Activated naive CD8-positive, alpha-beta T cell treated with anti-CD3 and anti-CD28 coated beads for 36 hours (primary cell): ENCODE results near the gene TOX2. TPM values are rescaled to one million over a fixed set of nuclear protein-coding genes. Genes with fewer than 3 reads are reported as not detected.
A peak's percentile ranks its signal among the peaks of the same experiment; 100 is the strongest.

Experiments
- DNase-seq: peaks from one replicate; pipeline ENCODE4 v3.0.0; 2021
- H3K27ac Mint-ChIP-seq: one replicate; pipeline ENCODE4 v1.8.0; 2022; ENCODE audit warnings: mild to moderate bottlenecking, moderate library complexity, mixed read lengths
- H3K27me3 Mint-ChIP-seq: one replicate; pipeline ENCODE4 v1.8.0; 2022; ENCODE audit warnings: mild to moderate bottlenecking, mixed read lengths
- H3K36me3 Mint-ChIP-seq: one replicate; pipeline ENCODE4 v1.8.0; 2021; ENCODE audit warnings: mild to moderate bottlenecking, mixed read lengths
- H3K4me1 Mint-ChIP-seq: one replicate; pipeline ENCODE4 v1.8.0; 2021; ENCODE audit warnings: mixed read lengths
- H3K4me3 Mint-ChIP-seq: one replicate; pipeline ENCODE4 v1.8.0; 2022; ENCODE audit warnings: mild to moderate bottlenecking, moderate library complexity, mixed read lengths
- H3K9me3 Mint-ChIP-seq: one replicate; pipeline ENCODE4 v1.8.0; 2022; ENCODE audit warnings: mixed read lengths
- total RNA-seq, 2 experiments: library from RNA; stranded (reverse); gene quantifications; one replicate each; pipeline ENCODE4 v1.2.3, GENCODE V29; 2021

The TOX2 gene
- total RNA-seq, 2 experiments from 2014 or later: 0.45 to 0.52 TPM

DNA sequence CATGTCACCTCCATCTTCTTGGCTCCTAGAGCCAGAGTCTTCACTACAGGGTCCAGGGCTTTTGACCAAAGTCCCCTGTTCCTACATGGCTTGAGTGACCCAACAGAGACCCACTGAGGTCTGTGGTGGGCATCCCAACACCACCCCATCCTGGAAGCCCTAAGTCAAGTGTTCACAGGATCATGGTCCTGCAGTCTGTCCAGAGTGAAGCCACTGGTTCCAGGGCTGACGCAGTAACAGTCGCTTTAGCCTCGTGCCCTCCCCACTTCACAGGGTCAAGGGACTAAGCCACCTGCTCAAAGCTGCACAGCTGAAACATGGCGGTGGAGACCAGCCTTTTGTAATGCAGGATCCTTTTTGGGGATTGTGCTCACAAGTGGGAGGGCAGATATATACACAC is 138.4 kb downstream of the TOX2 start:
- Mint-ChIP-seq H3K27me3 (no peaks in the 10 kb centered on the region), H3K4me3 (no peak overlapping the region), H3K9me3 (peaks cover 3% of the 10 kb centered on the region), H3K4me1 (peaks cover 4% of the 10 kb centered on the region), H3K27ac (no peak overlapping the region), H3K36me3 (peaks cover 2% of the 10 kb centered on the region)
- no peak for DNase-seq

- peaks cover 5% of the 10 kb centered on the region for H3K9me3 Mint-ChIP-seq
- H3K27me3 Mint-ChIP-seq: no peaks in the 10 kb centered on the region
- peaks cover 4% of the 10 kb centered on the region for H3K4me1 Mint-ChIP-seq
- H3K27ac Mint-ChIP-seq: no peak overlapping the region
- peaks cover 6% of the 10 kb centered on the region for H3K36me3 Mint-ChIP-seq
- no peak for DNase-seq
- no peak overlapping the region for H3K4me3 Mint-ChIP-seq
Observed at GRCh38 chr20:44054118-44054517, 139.5 kb downstream of the TOX2 start.

- Mint-ChIP-seq H3K27ac (no peak overlapping the region), H3K4me1 (peaks cover 4% of the 10 kb centered on the region), H3K4me3 (no peak overlapping the region), H3K9me3 (peaks cover 5% of the 10 kb centered on the region), H3K36me3 (peaks cover 6% of the 10 kb centered on the region), H3K27me3 (no peaks in the 10 kb centered on the region)
- no peak for DNase-seq
Observed at GRCh38 chr20:44054849-44055248, 140.2 kb downstream of the TOX2 start.

GRCh38 chr20:44056010-44056698 is 141.5 kb downstream of the TOX2 start:
- peaks cover 6% of the 10 kb centered on the region for H3K36me3 Mint-ChIP-seq
- H3K27me3 Mint-ChIP-seq: no peaks in the 10 kb centered on the region
- H3K9me3 Mint-ChIP-seq: peaks cover 5% of the 10 kb centered on the region
- peaks cover 4% of the 10 kb centered on the region for H3K4me1 Mint-ChIP-seq
- no peak overlapping the region for H3K4me3 Mint-ChIP-seq
- peak; percentile 59 for DNase-seq
- H3K27ac Mint-ChIP-seq: no peak overlapping the region

- Mint-ChIP-seq H3K36me3 (peaks cover 6% of the 10 kb centered on the region), H3K9me3 (peaks cover 5% of the 10 kb centered on the region), H3K27me3 (no peaks in the 10 kb centered on the region), H3K4me1 (peaks cover 4% of the 10 kb centered on the region), H3K27ac (no peak overlapping the region), H3K4me3 (no peak overlapping the region)
- no peak for DNase-seq
Observed at GRCh38 chr20:44057698-44058675, 143.3 kb downstream of the TOX2 start.

GRCh38 chr20:44064501-44065400 is 150.1 kb downstream of the TOX2 start:
- Mint-ChIP-seq H3K9me3 (no peaks in the 10 kb centered on the region), H3K4me1 (peaks cover 23% of the 10 kb centered on the region), H3K4me3 (no peak overlapping the region), H3K27ac (no peak overlapping the region), H3K27me3 (no peaks in the 10 kb centered on the region), H3K36me3 (no peaks in the 10 kb centered on the region)
- DNase-seq: no peak

DNA sequence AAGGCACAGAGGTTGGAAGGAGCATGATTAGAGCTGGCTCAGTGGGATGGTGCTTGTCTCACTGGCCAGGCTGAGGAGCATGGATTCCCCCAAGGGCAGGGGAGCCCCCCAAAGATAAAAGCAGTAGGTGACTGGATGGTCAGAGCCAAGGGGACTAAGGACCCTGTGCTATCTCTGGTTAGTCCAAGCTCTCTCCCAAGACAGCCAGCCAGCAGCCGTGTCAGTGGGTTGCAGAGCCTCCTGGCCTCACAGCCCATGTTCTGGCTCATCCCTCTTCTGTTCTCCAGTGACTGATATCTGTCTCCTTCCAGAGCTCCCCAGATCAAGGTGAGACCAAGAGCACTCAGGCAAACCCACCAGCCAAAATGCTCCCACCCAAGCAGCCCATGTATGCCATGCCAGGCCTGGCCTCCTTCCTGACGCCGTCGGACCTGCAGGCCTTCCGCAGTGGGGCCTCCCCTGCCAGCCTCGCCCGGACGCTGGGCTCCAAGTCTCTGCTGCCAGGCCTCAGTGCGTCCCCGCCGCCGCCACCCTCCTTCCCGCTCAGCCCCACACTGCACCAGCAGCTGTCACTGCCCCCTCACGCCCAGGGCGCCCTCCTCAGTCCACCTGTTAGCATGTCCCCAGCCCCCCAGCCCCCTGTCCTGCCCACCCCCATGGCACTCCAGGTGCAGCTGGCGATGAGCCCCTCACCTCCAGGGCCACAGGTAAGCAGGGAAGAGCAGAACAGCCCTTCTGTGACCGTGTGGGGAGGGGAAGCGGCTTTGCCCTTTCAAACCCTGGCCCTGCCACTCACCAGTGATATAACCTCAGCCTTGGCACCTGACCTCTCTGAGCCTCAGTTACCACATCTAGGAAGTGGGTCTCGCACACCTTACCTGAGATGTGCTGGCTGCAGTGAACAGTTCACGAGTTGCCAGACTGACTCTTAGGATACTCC is 151.0 kb downstream of the TOX2 start:
- no peak overlapping the region for H3K4me3 Mint-ChIP-seq
- no peaks in the 10 kb centered on the region for H3K36me3 Mint-ChIP-seq
- peaks cover 32% of the 10 kb centered on the region for H3K4me1 Mint-ChIP-seq
- H3K27me3 Mint-ChIP-seq: no peaks in the 10 kb centered on the region
- no peak for DNase-seq
- H3K9me3 Mint-ChIP-seq: no peaks in the 10 kb centered on the region
- H3K27ac Mint-ChIP-seq: no peak overlapping the region

GRCh38 chr20:44066645-44067606 is 152.3 kb downstream of the TOX2 start:
- peaks cover under 1% of the 10 kb centered on the region for H3K36me3 Mint-ChIP-seq
- DNase-seq: no peak
- H3K9me3 Mint-ChIP-seq: no peaks in the 10 kb centered on the region
- peaks cover 44% of the 10 kb centered on the region for H3K4me1 Mint-ChIP-seq
- no peak overlapping the region for H3K27ac Mint-ChIP-seq
- H3K4me3 Mint-ChIP-seq: no peak overlapping the region
- no peaks in the 10 kb centered on the region for H3K27me3 Mint-ChIP-seq

- DNase-seq: no peak
- peak overlapping the region; percentile 35 for H3K27ac Mint-ChIP-seq
- no peak overlapping the region for H3K4me3 Mint-ChIP-seq
- peaks cover 1% of the 10 kb centered on the region for H3K36me3 Mint-ChIP-seq
- H3K4me1 Mint-ChIP-seq: peaks cover 49% of the 10 kb centered on the region
- H3K27me3 Mint-ChIP-seq: no peaks in the 10 kb centered on the region
- no peaks in the 10 kb centered on the region for H3K9me3 Mint-ChIP-seq
Observed at GRCh38 chr20:44067650-44068081, 153.0 kb downstream of the TOX2 start.

DNA sequence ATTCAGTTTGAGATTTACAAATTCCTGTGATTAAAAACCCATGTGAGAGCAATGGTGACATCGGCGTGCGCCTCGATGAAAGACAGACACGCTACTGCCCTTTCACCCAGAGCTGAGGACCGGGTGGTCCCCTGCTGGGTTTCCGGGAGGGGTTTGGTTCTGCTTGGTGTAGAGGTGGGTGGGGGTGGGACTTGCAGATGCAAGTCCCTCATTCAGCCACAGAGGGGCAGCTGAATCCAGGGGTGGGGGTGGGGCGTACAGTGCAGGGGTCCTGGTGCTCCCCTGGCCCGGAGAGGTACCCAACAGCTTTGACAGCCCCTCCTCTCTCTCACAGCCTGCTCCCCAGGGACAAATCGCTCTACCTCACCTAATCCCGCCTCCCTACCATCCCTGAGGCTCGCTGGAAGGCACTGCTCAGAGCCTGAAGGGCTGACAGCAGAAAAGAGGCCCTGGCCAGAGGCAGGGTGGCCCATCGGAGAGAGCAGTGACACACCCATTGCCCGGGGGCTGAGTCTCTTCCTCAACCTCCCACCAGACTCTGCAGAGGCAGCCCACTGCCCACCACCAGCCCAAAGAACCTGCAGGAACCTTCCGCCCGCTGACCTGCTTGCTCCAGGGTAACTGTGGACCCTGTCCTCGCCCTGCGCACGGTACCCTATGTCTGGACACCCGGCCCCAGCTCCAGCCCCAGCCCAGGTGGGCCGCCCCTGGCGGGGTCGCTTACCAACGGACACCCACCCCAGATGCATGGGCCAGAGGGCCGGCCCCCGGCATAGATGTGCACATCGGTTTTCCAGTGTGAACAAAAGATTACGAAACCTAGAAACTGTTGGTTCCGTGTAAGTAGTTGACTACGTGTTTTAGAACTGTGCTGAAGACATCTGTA is 153.9 kb downstream of the TOX2 start:
- peak overlapping the region; percentile 80 for H3K4me3 Mint-ChIP-seq
- H3K4me1 Mint-ChIP-seq: peaks cover 56% of the 10 kb centered on the region
- no peaks in the 10 kb centered on the region for H3K27me3 Mint-ChIP-seq
- peak overlapping the region; percentile 89 for H3K27ac Mint-ChIP-seq
- H3K9me3 Mint-ChIP-seq: no peaks in the 10 kb centered on the region
- DNase-seq: peak; percentile 31
- H3K36me3 Mint-ChIP-seq: peaks cover 1% of the 10 kb centered on the region

GRCh38 chr20:44069203-44070011 is 154.8 kb downstream of the TOX2 start:
- Mint-ChIP-seq H3K27me3 (no peaks in the 10 kb centered on the region), H3K36me3 (peaks cover 1% of the 10 kb centered on the region), H3K4me3 (peak overlapping the region; percentile 80), H3K4me1 (peaks cover 64% of the 10 kb centered on the region), H3K9me3 (no peaks in the 10 kb centered on the region), H3K27ac (peak overlapping the region; percentile 89)
- DNase-seq: peak; percentile 72
